ENCODE data around the gene CFAP53.

CFAP53 gene

GRCh38 chr18:50207722-50208121 lies 58.6 kb downstream of the CFAP53 start:
- Histone ChIP-seq H3K4me1 (ENCODE audit: control insufficient read depth, insufficient read depth, low read length) (no peaks in the 10 kb centered on the region; the same call in 1 of the 2 replicates), H3K9me3 (ENCODE audit: control insufficient read depth, insufficient read depth, low read depth, low read length) (no peaks in the 10 kb centered on the region), H3K27me3 (ENCODE audit: control insufficient read depth, insufficient read depth, low read length) (peaks cover 16% of the 10 kb centered on the region), H3K4me3 (ENCODE audit: low read depth, low read length) (no peak overlapping the region), H3K27ac (ENCODE audit: low read depth, low read length) (no peak overlapping the region), H3K9ac (ENCODE audit: low read length) (no peak overlapping the region), H3K36me3 (ENCODE audit: control insufficient read depth, insufficient read depth, low read length) (no peaks in the 10 kb centered on the region)

DNA sequence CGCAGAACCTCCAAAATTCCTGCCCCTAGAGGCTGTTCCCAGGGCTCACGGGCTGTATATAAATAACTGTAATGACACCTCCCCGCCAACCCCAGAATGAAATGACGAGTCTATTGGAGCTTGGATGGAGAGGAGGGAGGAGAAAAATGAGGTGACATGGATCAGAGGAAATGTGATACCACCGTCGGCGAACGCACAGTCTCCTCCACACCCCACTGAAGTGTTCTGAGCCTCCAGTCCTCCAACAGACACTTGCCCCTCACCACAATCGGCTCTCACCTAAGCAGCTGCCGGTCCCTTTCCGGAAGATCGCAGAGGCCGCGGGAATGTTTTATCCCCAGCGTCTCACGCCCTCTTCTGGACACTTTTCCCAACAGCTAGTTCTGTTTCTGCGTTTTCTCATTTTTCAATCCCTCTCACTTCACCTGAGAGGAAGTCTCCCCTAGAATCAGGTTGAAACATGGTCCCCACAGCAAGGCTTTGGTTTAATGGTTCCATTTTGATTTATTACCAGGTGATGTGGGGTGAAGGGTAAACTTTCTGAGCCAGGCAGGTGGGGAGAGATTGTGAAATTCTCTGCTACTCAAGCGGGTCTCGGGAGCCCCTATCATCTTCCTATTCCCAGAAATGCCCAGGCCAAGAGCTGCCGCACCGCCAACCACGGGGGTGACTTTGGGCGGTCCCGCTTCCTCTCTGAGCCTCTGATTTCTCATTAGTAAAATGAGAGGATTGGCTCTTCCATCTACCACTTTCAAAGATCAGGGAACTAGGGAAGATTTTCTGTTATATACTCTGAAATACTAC lies 62.3 kb downstream of the CFAP53 start:
- no peaks in the 10 kb centered on the region for H3K9me3 ChIP-seq (ENCODE audit: control insufficient read depth, insufficient read depth, low read depth, low read length)
- H3K9ac ChIP-seq (ENCODE audit: low read length): no peak overlapping the region
- H3K27me3 ChIP-seq (ENCODE audit: control insufficient read depth, insufficient read depth, low read length): peaks cover 25% of the 10 kb centered on the region
- H3K4me3 ChIP-seq (ENCODE audit: low read depth, low read length): peak overlapping the region; percentile 38
- no peaks in the 10 kb centered on the region for H3K36me3 ChIP-seq (ENCODE audit: control insufficient read depth, insufficient read depth, low read length)
- no peaks in the 10 kb centered on the region; the same call in 1 of the 2 replicates for H3K4me1 ChIP-seq (ENCODE audit: control insufficient read depth, insufficient read depth, low read length)
- no peak overlapping the region for H3K27ac ChIP-seq (ENCODE audit: low read depth, low read length)

- Histone ChIP-seq H3K27me3 (ENCODE audit: control insufficient read depth, insufficient read depth, low read length) (peaks cover 37% of the 10 kb centered on the region), H3K27ac (ENCODE audit: low read depth, low read length) (no peak overlapping the region), H3K36me3 (ENCODE audit: control insufficient read depth, insufficient read depth, low read length) (no peaks in the 10 kb centered on the region), H3K9me3 (ENCODE audit: control insufficient read depth, insufficient read depth, low read depth, low read length) (no peaks in the 10 kb centered on the region), H3K4me3 (ENCODE audit: low read depth, low read length) (no peak overlapping the region), H3K4me1 (ENCODE audit: control insufficient read depth, insufficient read depth, low read length) (no peaks in the 10 kb centered on the region; the same call in 1 of the 2 replicates), H3K9ac (ENCODE audit: low read length) (no peak overlapping the region)
These were observed 64.7 kb downstream of the CFAP53 start for GRCh38 chr18:50201476-50202018.

DNA sequence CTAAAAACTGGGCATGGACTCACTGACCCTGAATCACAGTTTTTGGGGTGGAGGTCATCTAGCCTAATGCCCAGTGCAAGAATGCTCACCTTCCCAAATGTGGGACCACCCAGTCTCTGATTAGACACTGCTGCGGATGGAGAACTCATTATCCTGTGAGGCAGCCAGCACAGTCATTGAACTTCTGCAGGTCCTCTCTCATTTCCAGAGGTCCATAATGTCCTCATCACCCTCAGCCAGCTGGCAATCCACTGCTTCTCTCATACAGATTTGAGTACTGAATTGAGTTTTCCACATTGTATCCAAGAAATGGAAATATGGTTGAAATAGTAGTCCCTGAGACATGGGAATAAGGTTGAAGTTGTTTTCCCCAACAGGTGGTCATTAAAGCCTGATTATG lies 66.4 kb downstream of the CFAP53 start:
- no peaks in the 10 kb centered on the region for H3K36me3 ChIP-seq (ENCODE audit: control insufficient read depth, insufficient read depth, low read length)
- peaks cover 52% of the 10 kb centered on the region for H3K27me3 ChIP-seq (ENCODE audit: control insufficient read depth, insufficient read depth, low read length)
- H3K4me1 ChIP-seq (ENCODE audit: control insufficient read depth, insufficient read depth, low read length): no peaks in the 10 kb centered on the region; the same call in 1 of the 2 replicates
- no peaks in the 10 kb centered on the region for H3K9me3 ChIP-seq (ENCODE audit: control insufficient read depth, insufficient read depth, low read depth, low read length)
- H3K9ac ChIP-seq (ENCODE audit: low read length): no peak overlapping the region
- no peak overlapping the region for H3K27ac ChIP-seq (ENCODE audit: low read depth, low read length)
- H3K4me3 ChIP-seq (ENCODE audit: low read depth, low read length): no peak overlapping the region

DNA sequence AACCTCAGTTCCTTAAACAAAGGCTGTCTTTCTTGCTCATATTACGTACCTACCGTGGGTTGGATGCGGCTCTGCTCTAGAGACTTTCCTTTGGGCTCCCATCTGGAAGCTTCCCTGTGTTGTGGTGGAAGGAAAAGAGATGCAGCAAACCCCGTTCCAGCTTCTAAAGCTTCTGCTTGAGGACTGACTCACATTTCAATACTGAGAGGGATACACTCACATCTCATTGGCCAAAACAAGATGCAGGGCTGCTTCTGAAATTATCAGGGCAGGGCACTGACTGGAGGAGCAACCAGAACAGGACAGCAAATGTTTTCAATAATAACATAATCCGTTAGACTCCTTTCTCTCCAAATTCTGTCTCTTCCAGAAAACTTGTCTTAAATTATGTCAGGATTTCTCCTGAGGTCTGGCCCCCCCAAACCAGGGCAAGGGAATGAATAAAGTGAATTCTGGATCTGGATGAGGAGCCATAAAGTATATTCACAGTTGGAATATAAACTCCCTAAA lies 66.9 kb downstream of the CFAP53 start:
- Histone ChIP-seq H3K27ac (ENCODE audit: low read depth, low read length) (no peak overlapping the region), H3K36me3 (ENCODE audit: control insufficient read depth, insufficient read depth, low read length) (no peaks in the 10 kb centered on the region), H3K9me3 (ENCODE audit: control insufficient read depth, insufficient read depth, low read depth, low read length) (no peaks in the 10 kb centered on the region), H3K9ac (ENCODE audit: low read length) (no peak overlapping the region), H3K4me1 (ENCODE audit: control insufficient read depth, insufficient read depth, low read length) (no peaks in the 10 kb centered on the region; the same call in 1 of the 2 replicates), H3K4me3 (ENCODE audit: low read depth, low read length) (no peak overlapping the region), H3K27me3 (ENCODE audit: control insufficient read depth, insufficient read depth, low read length) (peaks cover 57% of the 10 kb centered on the region)

DNA sequence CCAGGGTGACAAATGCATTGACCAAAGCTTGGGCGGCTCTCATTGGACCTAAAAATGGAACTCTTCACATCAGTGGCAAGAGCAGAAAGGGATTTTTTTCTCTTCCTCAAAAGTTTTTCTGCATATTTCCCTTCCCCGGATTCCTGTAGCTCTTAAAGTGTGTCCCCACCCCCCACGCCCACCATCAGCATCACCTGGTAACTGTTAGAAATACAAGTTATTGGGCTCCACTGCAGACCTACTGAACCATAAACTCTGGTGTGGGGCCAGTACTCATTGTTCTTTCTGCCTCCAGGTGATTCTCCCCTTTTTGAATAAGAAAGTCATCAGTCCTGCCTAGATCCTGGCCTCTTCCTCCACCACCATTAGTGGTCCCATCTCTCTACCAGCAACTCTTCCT lies 70.0 kb downstream of the CFAP53 start:
- Histone ChIP-seq H3K4me3 (ENCODE audit: low read depth, low read length) (no peak overlapping the region), H3K9ac (ENCODE audit: low read length) (no peak overlapping the region), H3K36me3 (ENCODE audit: control insufficient read depth, insufficient read depth, low read length) (no peaks in the 10 kb centered on the region), H3K27ac (ENCODE audit: low read depth, low read length) (no peak overlapping the region), H3K27me3 (ENCODE audit: control insufficient read depth, insufficient read depth, low read length) (peaks cover 75% of the 10 kb centered on the region), H3K4me1 (ENCODE audit: control insufficient read depth, insufficient read depth, low read length) (peaks cover 7% of the 10 kb centered on the region), H3K9me3 (ENCODE audit: control insufficient read depth, insufficient read depth, low read depth, low read length) (no peaks in the 10 kb centered on the region)

DNA sequence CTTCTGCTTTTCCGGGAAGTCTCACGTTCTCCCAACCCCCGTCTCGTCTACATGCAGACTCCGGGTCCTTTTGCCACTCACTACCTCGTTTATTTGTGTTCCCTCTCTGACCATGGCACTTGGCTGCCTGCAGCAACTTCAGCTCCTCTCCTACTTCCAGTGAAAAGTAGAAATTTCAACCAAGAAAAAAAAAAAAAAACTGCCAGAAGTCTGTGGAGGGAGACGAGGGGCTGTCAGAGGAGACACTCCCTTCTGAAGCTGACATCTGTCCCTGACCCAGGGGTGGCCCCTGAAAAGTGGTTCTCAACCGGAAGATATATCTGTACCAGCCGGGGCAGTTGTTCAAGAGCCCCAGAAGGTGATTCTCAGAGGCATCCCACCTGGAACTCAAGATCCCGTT lies 70.6 kb downstream of the CFAP53 start:
- H3K36me3 ChIP-seq (ENCODE audit: control insufficient read depth, insufficient read depth, low read length): no peaks in the 10 kb centered on the region
- peak overlapping the region; percentile 70 for H3K4me3 ChIP-seq (ENCODE audit: low read depth, low read length)
- H3K4me1 ChIP-seq (ENCODE audit: control insufficient read depth, insufficient read depth, low read length): peaks cover 7% of the 10 kb centered on the region
- H3K9me3 ChIP-seq (ENCODE audit: control insufficient read depth, insufficient read depth, low read depth, low read length): no peaks in the 10 kb centered on the region
- no peak overlapping the region for H3K27ac ChIP-seq (ENCODE audit: low read depth, low read length)
- H3K9ac ChIP-seq (ENCODE audit: low read length): no peak overlapping the region
- H3K27me3 ChIP-seq (ENCODE audit: control insufficient read depth, insufficient read depth, low read length): peaks cover 81% of the 10 kb centered on the region

DNA sequence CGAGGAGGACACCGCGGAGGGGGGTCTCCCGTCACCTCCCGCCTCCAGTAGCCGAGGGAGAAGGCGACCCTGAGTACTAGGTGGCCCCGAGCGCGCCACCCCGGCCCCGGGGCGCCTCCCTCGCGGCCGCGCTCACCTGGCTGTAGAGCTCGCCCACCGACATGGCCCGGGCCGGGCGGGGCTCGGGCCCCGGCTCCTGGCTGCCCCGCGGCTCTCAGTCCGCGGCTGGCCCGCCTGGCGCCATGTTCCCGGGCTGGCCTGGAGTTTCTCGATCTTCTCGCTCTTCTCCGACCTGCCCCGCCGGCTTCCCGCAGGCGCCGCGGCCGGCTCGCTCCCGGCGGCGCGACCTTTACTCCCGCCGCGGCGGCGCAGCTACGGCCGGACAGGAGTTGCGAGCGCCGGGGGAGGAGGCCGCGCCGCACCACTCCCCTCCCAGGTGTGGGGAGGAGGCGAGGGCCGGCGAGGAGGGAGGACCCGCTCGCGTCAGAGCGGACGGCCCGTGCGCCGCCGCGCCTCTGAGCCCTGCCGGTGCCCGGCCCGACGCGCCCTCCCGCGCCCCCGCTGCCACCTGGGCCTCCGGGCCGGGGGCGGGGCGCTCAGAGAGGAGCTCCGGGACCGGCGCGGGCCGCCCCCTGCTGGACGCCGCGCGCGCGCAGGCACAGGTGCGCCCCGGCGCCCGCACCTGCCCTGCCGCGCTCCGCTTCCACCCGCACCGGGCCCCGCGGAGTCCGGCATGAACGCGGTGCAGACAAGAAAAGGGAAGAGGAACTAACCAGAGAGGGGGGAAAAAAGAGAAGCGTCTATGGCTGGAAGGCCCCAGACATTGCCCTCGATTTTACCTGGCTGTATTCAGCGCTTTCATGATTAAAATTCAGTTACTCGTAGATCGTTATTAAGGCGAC lies 71.4 kb downstream of the CFAP53 start, which contains the start of gene MYO5B:
TSS of gene MYO5B (minus strand) at position 517 of the 902 bp plus-strand sequence. CDS start at position 163, 354 bp downstream.
- Histone ChIP-seq H3K9me3 (ENCODE audit: control insufficient read depth, insufficient read depth, low read depth, low read length) (no peaks in the 10 kb centered on the region), H3K9ac (ENCODE audit: low read length) (peak within 1 kb of the TSS; percentile 12), H3K4me3 (ENCODE audit: low read depth, low read length) (peak within 1 kb of the TSS; percentile 70), H3K4me1 (ENCODE audit: control insufficient read depth, insufficient read depth, low read length) (peaks cover 7% of the 10 kb centered on the region), H3K27me3 (ENCODE audit: control insufficient read depth, insufficient read depth, low read length) (peaks cover 85% of the 10 kb centered on the region), H3K27ac (ENCODE audit: low read depth, low read length) (no peak within 1 kb of the TSS), H3K36me3 (ENCODE audit: control insufficient read depth, insufficient read depth, low read length) (no peaks in the 10 kb centered on the region)

GRCh38 chr18:50193796-50194630 lies 72.3 kb downstream of the CFAP53 start:
- H3K36me3 ChIP-seq (ENCODE audit: control insufficient read depth, insufficient read depth, low read length): no peaks in the 10 kb centered on the region
- peak overlapping the region; percentile 12 for H3K9ac ChIP-seq (ENCODE audit: low read length)
- H3K4me1 ChIP-seq (ENCODE audit: control insufficient read depth, insufficient read depth, low read length): peaks cover 7% of the 10 kb centered on the region
- H3K4me3 ChIP-seq (ENCODE audit: low read depth, low read length): peak overlapping the region; percentile 70
- H3K27me3 ChIP-seq (ENCODE audit: control insufficient read depth, insufficient read depth, low read length): peaks cover 86% of the 10 kb centered on the region
- H3K9me3 ChIP-seq (ENCODE audit: control insufficient read depth, insufficient read depth, low read depth, low read length): no peaks in the 10 kb centered on the region
- H3K27ac ChIP-seq (ENCODE audit: low read depth, low read length): no peak overlapping the region
